ENCODE results near the gene AHRR.

The AHRR gene

DNA sequence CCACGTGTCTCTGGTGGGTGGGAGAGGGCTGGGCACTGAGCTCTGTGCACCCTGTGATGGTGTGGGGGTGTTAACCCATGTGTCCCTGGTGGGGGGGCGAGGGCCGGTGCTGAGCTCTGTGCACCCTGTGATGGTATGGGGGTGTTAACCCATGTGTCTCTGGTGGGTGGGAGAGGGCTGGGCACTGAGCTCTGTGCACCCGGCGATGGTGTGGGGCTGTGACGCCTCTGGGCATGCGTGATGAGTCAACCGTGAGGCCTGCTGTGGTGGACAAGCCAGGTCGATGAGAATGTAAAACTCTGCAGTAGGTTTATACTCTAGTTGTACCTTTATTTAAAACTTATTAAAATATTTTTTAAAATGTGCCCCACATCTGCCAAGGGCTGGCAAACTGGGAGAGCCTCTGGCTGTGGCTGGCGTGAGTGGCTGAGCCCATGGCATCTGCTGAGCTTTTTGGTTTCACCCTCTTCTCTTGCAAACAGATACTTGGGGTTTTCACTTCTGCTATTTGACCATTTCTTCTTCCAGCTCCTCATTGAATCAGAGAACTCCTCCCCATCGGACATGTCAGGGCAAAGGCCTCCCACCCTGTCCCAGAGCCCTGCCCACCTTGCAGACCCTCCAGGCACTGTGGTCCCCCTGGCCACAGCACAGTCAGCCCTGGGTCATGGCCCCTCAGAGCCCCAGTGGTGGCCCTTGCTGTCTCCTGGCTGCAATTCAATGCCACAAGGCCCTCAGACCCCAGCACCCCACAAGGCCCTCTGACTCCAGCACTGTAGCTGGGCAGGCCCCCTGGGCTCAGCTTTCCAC lies 103.0 kb downstream of the AHRR start:
- H3K36me3 Mint-ChIP-seq (ENCODE audit: low read depth): peaks cover 19% of the 10 kb centered on the region
- ATAC-seq: no peak
- peaks cover 6% of the 10 kb centered on the region for H3K9me3 Mint-ChIP-seq
- no peak overlapping the region for H3K4me3 Mint-ChIP-seq
- DNase-seq: no peak
- no peak overlapping the region for H3K27ac Mint-ChIP-seq
- H3K4me1 Mint-ChIP-seq: peaks cover 18% of the 10 kb centered on the region
- H3K27me3 Mint-ChIP-seq: peaks cover 6% of the 10 kb centered on the region

DNA sequence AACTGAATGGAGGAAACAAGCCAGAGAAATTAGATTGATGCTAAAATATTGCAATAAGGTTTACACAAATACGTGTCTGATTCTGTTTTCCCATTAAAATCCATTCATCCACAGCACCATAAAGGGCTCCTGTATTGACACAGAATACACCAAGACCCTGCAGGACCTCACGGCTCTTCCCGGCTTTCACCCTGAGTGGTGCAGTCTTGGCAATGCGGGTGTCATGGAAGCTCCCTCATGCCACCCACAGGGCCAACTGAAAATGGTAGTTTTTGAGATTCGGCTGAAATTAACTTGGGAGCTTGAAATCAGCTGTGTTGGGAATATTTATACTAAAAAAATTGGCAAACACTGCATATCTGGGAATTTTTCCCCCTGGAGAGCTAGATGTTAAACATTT lies 104.2 kb downstream of the AHRR start:
- no peak for DNase-seq
- Mint-ChIP-seq H3K9me3 (peaks cover 6% of the 10 kb centered on the region), H3K27ac (no peak overlapping the region), H3K27me3 (peaks cover 6% of the 10 kb centered on the region), H3K4me3 (no peak overlapping the region), H3K36me3 (ENCODE audit: low read depth) (peaks cover 22% of the 10 kb centered on the region), H3K4me1 (peaks cover 22% of the 10 kb centered on the region)
- ATAC-seq: no peak

DNA sequence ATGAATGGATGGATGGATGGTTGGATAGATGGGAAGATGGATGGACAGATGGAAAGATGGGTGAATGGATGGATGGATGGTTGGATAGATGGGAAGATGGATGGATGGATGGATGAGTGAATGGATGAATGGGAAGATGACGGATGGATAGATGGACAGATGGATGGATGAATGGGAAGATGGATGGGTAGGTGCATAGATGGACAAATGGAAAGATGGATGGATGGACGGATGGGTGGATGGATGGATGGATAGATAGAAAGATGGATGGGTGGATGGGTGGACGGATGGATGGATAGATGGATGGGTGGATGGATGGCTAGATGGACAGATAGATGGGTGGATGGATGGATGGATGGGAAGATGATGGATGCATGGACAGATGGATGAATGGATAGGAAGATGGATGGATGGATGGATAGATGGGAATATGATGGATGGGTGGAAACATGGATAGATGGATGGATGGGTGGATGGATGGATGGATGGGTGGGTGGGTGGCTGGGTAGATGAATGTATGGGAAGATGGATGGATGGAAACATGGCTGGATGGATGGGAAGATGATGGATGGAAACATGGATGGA lies 105.0 kb downstream of the AHRR start:
- H3K9me3 Mint-ChIP-seq: peaks cover 6% of the 10 kb centered on the region
- no peak for ATAC-seq
- DNase-seq: no peak
- H3K4me3 Mint-ChIP-seq: no peak overlapping the region
- H3K27me3 Mint-ChIP-seq: peaks cover 6% of the 10 kb centered on the region
- H3K27ac Mint-ChIP-seq: no peak overlapping the region
- peaks cover 23% of the 10 kb centered on the region for H3K4me1 Mint-ChIP-seq
- peaks cover 22% of the 10 kb centered on the region for H3K36me3 Mint-ChIP-seq (ENCODE audit: low read depth)

DNA sequence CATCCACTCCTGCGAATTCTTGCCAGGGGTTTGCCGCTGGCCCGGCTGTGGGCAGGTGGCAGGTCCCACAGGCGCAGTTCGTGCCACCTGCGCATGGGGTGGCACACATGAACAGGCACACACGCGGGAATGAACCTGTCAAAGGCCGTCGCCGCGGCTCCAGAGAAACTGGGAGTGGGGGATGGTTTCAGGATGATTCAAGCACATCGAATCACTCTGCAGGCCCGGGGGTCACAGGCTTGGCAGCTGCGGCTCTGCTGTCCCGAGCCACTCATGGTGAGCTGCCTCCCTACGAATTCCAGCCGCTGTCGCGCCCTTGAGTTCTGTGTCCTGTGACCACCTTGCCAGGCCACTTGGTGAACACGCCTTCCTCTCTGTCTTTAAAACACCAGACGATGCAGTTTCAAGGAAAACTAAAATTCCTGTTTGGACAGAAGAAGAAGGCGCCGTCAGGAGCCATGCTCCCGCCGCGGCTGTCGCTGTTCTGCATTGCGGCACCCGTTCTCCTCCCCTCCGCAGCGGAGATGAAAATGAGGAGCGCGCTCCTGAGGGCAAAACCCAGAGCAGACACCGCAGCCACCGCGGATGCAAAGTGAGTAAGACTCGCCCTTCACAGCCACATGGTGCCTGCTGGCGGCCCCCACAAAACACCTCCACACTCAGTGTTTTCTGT lies 106.0 kb downstream of the AHRR start:
- Mint-ChIP-seq H3K36me3 (ENCODE audit: low read depth) (peaks cover 22% of the 10 kb centered on the region), H3K4me1 (peaks cover 25% of the 10 kb centered on the region), H3K27me3 (peaks cover 6% of the 10 kb centered on the region), H3K9me3 (peaks cover 6% of the 10 kb centered on the region), H3K27ac (no peak overlapping the region), H3K4me3 (no peak overlapping the region)
- DNase-seq (no peak), ATAC-seq (no peak)

DNA sequence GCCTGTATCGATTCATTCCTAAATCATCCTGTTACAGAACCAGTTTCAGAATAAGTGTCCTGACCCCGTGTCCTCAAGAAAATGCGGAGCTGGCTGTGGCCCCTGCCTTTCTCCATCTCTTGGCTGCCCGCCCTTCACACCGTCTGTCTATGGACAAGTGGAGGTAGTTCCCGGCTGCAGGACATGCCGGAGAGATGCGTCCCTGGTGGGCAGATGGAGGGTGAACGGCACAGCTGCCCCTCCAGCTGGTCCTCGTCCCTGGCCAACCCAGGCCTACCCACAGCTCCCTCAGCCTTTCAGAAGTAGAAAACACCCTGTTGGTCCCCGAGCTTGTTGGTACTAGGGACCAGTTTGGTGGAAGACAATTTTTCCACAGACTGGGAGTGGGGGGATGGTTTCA lies 106.7 kb downstream of the AHRR start:
- DNase-seq: no peak
- Mint-ChIP-seq H3K9me3 (peaks cover 6% of the 10 kb centered on the region), H3K27me3 (peaks cover 6% of the 10 kb centered on the region), H3K4me1 (peaks cover 20% of the 10 kb centered on the region), H3K36me3 (ENCODE audit: low read depth) (peaks cover 19% of the 10 kb centered on the region), H3K27ac (no peak overlapping the region), H3K4me3 (no peak overlapping the region)
- no peak for ATAC-seq

DNA sequence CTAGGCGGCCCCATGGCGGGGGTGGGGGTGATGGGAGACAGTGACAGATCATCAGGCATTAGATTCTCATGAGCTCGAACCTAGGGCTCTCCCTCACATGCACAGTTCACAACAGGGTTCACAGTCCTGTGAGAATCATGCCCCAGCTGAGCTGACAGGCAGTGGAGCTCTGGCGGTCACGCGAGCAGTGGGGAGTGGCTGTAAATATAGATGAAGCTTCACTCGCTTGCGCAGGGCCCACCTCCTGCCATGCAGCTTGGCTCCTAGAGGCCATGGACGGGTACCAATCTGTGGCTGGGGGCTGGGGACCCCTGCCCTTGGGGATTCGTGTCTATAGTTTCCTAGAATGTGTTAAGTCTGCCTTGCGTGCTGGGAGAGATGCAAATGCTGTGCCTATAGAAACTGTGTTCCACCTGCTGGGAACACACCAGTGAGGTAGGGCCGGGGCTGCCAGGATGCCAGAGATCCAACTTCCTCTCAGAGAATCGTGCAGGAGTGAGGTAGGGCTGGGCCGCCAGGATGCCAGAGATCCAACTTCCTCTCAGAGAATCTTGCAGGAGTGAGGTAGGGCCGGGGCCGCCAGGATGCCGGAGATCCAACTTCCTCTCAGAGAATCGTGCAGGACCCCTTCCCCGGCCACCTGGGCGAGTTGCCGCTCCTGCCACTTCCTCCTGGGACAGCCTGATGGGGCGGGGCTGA lies 107.4 kb downstream of the AHRR start:
- peaks cover 14% of the 10 kb centered on the region for H3K4me1 Mint-ChIP-seq
- peaks cover 6% of the 10 kb centered on the region for H3K27me3 Mint-ChIP-seq
- H3K36me3 Mint-ChIP-seq (ENCODE audit: low read depth): peaks cover 16% of the 10 kb centered on the region
- ATAC-seq: no peak
- DNase-seq: no peak
- peaks cover 6% of the 10 kb centered on the region for H3K9me3 Mint-ChIP-seq
- no peak overlapping the region for H3K27ac Mint-ChIP-seq
- no peak overlapping the region for H3K4me3 Mint-ChIP-seq

DNA sequence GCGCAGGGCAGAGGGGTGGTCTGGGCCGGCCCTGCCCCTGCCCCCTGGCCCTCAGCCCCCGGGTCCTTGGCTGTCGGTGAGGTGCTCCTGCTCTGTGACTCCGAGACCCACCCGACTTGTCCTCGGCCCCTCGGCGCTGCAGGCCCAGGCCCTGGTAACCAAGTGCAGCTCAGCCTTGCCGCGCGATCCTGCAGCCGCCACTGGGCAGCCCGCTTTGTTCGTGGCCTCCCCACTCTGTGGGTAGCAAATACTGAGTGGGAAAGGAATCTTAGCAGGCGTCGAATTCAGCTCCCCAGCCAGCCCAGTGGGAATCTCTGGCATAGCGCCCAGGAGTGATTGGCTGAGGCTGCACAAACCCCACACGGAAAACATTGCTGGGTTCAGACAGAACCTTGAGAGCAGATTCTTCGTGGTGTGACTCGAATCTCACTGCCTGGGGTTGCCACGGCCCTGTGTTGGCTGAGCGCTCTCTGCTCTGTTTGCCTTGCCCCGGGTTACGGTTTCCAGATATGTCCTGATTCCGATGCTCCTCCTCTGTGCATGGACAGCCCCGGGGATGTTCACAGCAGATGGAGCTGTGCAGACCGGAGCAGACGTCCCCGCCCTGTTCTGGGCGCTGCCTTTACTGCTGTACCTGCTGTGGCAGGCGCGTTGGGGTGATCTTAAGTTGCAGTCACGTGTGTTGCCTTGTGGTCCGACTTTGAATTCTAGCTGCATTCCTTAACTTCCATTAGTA lies 108.1 kb downstream of the AHRR start:
- ATAC-seq: no peak
- DNase-seq: no peak
- no peak overlapping the region for H3K4me3 Mint-ChIP-seq
- peaks cover 16% of the 10 kb centered on the region for H3K36me3 Mint-ChIP-seq (ENCODE audit: low read depth)
- peaks cover 6% of the 10 kb centered on the region for H3K9me3 Mint-ChIP-seq
- peaks cover 14% of the 10 kb centered on the region for H3K4me1 Mint-ChIP-seq
- no peak overlapping the region for H3K27ac Mint-ChIP-seq
- H3K27me3 Mint-ChIP-seq: peaks cover 6% of the 10 kb centered on the region

DNA sequence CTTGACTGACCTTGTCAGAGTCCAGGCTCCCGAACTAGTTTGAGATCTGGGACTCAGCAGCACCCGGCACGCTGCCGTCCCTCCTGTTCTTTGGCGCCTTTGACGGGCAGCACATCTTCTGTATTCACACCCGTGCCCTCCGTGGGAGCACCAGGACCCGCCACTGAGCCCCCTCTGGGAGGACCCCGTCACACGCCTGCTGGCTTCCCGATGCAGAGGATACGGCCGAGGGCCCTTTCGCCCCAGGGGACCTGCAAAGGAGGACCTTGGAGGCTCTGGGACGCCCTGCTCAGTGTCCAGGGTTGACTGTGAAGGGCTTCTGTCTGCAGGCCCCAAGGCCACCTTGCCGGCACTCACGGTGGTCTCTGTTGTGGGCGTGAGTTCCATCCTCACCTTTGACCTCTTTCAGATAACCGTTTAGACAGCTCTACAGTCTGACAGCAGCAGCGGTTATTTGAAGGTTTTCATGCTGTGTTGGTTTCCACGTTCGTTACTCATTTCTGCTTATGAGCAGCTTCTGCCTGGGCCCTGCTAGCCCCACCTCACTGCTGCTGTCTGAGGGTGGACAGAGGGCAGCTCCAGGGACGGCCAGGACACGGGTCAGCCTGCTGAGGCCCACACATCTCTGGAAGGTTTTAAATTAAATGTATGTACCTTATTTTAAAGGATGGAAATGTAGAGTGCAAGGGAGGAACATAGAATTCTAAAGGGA lies 108.9 kb downstream of the AHRR start:
- peaks cover 6% of the 10 kb centered on the region for H3K9me3 Mint-ChIP-seq
- H3K27ac Mint-ChIP-seq: no peak overlapping the region
- ATAC-seq (no peak), DNase-seq (no peak)
- H3K4me1 Mint-ChIP-seq: peaks cover 14% of the 10 kb centered on the region
- peaks cover 6% of the 10 kb centered on the region for H3K27me3 Mint-ChIP-seq
- no peak overlapping the region for H3K4me3 Mint-ChIP-seq
- peaks cover 16% of the 10 kb centered on the region for H3K36me3 Mint-ChIP-seq (ENCODE audit: low read depth)

DNA sequence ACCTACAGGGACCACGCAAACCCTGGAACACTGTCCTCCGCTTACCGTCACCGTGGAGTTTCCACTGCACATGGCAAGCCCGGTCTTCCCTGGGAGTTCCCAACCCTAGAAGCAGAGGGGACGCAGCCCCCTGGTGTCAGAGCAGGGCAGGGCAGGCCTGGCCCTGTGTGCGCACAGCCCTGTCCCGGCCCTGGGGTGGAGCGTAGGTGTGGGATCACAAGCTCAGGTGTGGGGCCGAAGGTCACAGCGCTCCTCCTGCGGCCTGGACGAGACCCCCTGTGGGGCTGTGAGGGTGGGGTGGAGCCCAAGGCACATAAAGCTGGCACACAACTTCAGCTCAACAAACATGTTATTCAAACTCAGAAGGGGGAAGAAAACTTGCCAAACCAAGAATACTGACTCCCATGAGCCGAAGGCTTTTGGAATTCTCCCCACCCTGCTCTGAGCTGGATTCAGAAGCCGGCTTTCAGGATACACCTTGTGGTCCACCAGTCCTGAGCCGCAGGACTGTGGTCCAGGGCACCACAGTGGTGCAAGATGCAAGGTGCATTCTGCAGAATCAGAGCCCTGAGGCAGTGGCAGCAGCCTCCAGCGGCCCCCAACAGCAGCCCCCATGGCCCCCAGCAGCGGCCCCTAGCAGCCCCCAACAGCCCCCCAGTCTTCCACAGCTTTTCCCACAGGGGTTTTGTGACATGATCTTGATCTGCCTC lies 109.6 kb downstream of the AHRR start:
- peaks cover 14% of the 10 kb centered on the region for H3K36me3 Mint-ChIP-seq (ENCODE audit: low read depth)
- DNase-seq: peak; percentile 64

DNA sequence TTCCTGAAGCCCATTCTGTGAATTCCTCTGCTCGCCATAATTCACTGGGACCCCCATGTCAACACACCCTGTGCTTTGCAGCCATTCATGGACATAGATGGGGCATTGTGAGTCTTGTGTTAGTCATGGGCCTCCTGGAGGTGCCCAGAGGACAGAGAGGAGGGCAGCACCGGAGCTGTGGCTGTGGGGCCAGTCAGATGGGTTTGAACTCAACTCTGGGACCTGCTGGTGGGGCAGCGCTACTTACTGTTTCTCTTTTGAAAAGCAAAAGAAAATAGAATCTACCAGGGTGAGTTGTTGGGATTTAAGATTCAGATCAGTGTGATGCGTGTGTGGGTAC lies 110.2 kb downstream of the AHRR start:
- ATAC-seq: no peak
- no peak overlapping the region for H3K4me3 Mint-ChIP-seq
- no peak for DNase-seq
- H3K36me3 Mint-ChIP-seq (ENCODE audit: low read depth): peaks cover 10% of the 10 kb centered on the region
- H3K27me3 Mint-ChIP-seq: no peaks in the 10 kb centered on the region
- no peaks in the 10 kb centered on the region for H3K9me3 Mint-ChIP-seq
- H3K4me1 Mint-ChIP-seq: peaks cover 12% of the 10 kb centered on the region
- no peak overlapping the region for H3K27ac Mint-ChIP-seq

More for the DNA sequence above, 109.6 kb downstream of the AHRR start:
- H3K27me3 Mint-ChIP-seq: peaks cover 4% of the 10 kb centered on the region
- H3K4me1 Mint-ChIP-seq: peaks cover 12% of the 10 kb centered on the region
- no peak overlapping the region for H3K4me3 Mint-ChIP-seq
- H3K27ac Mint-ChIP-seq: no peak overlapping the region
- H3K9me3 Mint-ChIP-seq: peaks cover 4% of the 10 kb centered on the region
- ATAC-seq: peak; percentile 79

DNA sequence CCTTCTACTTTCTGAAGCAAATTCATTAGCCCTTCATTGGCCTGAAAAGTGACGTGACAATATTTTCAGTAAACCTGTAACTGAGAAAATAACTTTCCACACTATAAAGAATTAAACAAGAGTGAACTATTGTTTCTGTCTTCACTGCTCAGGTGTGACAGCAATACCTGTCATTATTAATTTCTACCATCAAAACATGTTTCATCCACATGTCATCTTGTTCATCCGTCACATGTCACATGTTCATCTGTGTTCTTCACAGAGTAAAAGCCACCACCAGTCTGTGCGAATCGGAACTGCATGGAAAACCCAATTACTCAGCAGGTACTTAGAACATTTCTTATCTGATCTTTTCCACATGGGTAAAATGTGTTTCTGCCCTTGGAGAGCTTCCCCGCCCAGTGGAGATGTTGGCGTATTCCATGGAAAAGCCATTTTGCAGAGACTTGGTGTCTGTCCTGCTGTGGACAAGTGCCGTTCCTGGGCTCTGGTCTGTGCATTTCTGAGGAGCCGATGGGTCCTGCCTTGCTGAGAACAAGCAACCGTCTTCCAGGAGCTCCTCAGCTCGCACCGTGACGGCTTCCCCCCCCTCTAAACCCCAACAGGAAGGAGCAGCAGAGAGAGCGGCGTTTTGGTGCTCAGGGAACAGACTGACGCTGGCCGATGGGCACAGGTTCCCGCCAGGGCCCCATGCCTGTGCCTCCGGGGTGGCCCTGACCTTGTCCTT lies 110.8 kb downstream of the AHRR start:
- Mint-ChIP-seq H3K36me3 (ENCODE audit: low read depth) (peaks cover 10% of the 10 kb centered on the region), H3K9me3 (no peaks in the 10 kb centered on the region), H3K27ac (no peak overlapping the region), H3K27me3 (no peaks in the 10 kb centered on the region), H3K4me1 (peaks cover 12% of the 10 kb centered on the region), H3K4me3 (no peak overlapping the region)
- no peak for ATAC-seq
- no peak for DNase-seq

DNA sequence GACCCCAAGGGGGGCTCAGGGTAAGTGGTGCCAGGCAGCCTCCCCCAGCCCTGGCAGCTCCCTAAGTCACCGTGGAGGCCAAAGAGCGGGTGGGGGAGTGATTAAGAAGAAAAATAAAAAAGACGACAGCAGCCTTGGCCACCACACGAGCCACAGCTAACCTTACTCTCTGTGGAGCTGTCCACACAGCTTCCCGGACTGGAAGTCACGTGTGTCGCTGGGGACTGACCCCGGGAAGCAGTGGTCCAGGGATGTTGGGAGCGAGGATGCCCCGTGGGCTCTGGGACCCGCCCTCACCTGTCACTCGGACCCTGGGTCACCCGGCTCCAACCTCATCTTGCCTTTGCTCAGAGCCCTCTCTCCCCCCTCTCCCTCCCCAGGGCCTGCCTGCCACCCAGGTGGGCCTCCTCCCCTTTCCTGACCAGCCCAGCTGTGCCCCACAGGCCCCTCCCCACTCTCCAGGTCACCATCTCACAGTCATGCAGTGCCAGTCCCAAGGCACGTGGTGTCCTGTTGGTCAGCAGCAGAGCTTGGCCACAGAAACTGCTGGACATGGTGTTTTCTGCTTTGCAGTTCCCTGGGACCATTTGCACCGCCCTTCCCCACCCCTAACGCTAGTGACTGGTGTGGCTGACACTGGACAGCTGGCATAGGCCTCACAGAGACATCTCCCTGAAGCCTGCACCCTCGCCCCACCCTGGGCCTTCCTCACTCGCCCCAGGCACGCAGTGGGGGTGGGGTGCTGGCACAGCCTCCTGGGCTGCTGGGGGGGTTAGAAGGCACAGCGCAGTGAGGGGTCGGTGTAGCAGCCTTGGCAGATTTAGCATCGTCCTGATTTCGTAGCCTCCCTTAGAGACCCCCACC lies 111.6 kb downstream of the AHRR start:
- Mint-ChIP-seq H3K9me3 (no peaks in the 10 kb centered on the region), H3K4me3 (no peak overlapping the region), H3K4me1 (peaks cover 8% of the 10 kb centered on the region), H3K27me3 (no peaks in the 10 kb centered on the region), H3K36me3 (ENCODE audit: low read depth) (peaks cover 6% of the 10 kb centered on the region), H3K27ac (no peak overlapping the region)
- ATAC-seq (no peak), DNase-seq (no peak)
